Amniotic stem cell (primary cell): ENCODE results near the gene INS.
"Not testable (repeated sequence)": the region's sequence is repeated elsewhere in the genome, so short reads cannot be mapped to it uniquely, and the experiment has no call there.

Source experiments
- DNase-seq: peaks from one replicate; lab custom pipeline; 2025; lab: John Stamatoyannopoulos, UW

The INS gene

GRCh38 chr11:2180789-2181370 is 19.9 kb upstream of the INS start:
- DNase-seq: no peak

GRCh38 chr11:2180347-2180746 is 19.3 kb upstream of the INS start:
- DNase-seq: no peak

GRCh38 chr11:2179516-2179915 is 18.5 kb upstream of the INS start:
- no peak for DNase-seq

GRCh38 chr11:2178906-2179494 is 18.0 kb upstream of the INS start:
- DNase-seq: no peak

- not testable (repeated sequence) for DNase-seq
Observed at GRCh38 chr11:2178055-2178773, 17.2 kb upstream of the INS start.

GRCh38 chr11:2177076-2177475 is 16.1 kb upstream of the INS start:
- no peak for DNase-seq

- DNase-seq: no peak
Observed at GRCh38 chr11:2176389-2176900, 15.4 kb upstream of the INS start.

- DNase-seq: no peak
Observed at GRCh38 chr11:2175659-2176058, 14.7 kb upstream of the INS start.

- no peak for DNase-seq
Observed at GRCh38 chr11:2174361-2174760, 13.4 kb upstream of the INS start.

GRCh38 chr11:2173761-2174160 is 12.8 kb upstream of the INS start:
- DNase-seq: no peak

- no peak for DNase-seq
Observed at GRCh38 chr11:2173150-2173693, 12.2 kb upstream of the INS start.

- DNase-seq: no peak
Observed at GRCh38 chr11:2172676-2173075, 11.7 kb upstream of the INS start.

GRCh38 chr11:2171591-2172003 is 10.6 kb upstream of the INS start, which contains the start of gene TH:
TSS of gene TH (minus strand) at chr11:2171815. CDS start at chr11:2171786, 29 bp downstream.
- no peak for DNase-seq

- no peak for DNase-seq
Observed at GRCh38 chr11:2169626-2170570, 8.9 kb upstream of the INS start.

- no peak for DNase-seq
Observed at GRCh38 chr11:2169005-2169378, 8.0 kb upstream of the INS start.

GRCh38 chr11:2168286-2169004 is 7.4 kb upstream of the INS start:
- DNase-seq: no peak

GRCh38 chr11:2167141-2168045 is 6.4 kb upstream of the INS start:
- no peak for DNase-seq

- no peak for DNase-seq
Observed at GRCh38 chr11:2166091-2166851, 5.3 kb upstream of the INS start.

- no peak for DNase-seq
Observed at GRCh38 chr11:2165571-2165970, 4.6 kb upstream of the INS start.
